Measurements from ENCODE around the gene HOXD8. TPM values are rescaled to one million over a fixed set of nuclear protein-coding genes. Genes with fewer than 3 reads are reported as not detected.

The HOXD8 gene
- total RNA-seq, 1 experiment from 2014 or later, result not detected

DNA sequence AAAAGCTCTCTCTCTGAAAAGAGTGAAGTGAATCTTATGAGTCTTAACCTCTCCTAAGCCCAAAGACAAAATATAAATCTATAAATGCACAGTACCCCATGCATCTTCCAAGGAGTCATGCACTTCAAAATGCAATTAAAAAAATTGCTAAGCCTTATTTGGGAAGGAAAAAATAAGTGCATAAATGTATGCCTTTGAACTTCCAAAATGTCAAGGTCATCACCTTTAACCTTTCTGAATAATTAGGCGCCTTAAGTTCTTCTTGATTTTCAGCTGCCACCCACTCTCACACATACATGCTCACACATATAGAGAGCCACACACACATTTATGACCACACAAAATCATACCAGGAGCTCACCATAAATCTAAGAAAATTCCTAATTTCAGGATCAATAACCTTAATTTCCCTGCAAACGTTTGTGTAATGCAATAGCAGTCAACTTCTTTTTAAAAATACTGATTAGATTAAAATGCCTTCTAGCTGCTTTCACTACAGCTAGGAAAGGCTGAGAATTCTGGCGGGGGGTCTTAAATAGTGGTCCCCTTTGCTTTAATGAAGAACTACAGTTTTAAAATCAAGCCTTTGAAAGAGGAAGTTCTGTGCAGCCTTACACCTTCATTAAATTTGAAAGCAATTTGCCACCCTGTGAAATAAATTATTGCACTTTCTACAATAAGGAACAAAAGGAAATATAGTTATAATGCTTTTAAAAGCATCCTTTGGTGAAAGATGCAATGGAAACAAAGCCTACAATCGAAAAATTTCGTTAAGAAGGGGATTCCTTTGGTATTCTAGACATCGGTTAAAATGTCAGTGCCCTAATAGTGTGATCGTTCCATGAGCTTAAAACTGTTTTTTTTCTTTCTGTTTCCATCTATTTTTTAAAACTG lies 18.8 kb upstream of the HOXD8 start:
- TF ChIP-seq SIN3A (IDR thresholded peaks at IDR 0.05; ENCODE audit: borderline replicate concordance, insufficient read depth, low read depth, low read length), result no peak
- TF ChIP-seq, protein P1, sequence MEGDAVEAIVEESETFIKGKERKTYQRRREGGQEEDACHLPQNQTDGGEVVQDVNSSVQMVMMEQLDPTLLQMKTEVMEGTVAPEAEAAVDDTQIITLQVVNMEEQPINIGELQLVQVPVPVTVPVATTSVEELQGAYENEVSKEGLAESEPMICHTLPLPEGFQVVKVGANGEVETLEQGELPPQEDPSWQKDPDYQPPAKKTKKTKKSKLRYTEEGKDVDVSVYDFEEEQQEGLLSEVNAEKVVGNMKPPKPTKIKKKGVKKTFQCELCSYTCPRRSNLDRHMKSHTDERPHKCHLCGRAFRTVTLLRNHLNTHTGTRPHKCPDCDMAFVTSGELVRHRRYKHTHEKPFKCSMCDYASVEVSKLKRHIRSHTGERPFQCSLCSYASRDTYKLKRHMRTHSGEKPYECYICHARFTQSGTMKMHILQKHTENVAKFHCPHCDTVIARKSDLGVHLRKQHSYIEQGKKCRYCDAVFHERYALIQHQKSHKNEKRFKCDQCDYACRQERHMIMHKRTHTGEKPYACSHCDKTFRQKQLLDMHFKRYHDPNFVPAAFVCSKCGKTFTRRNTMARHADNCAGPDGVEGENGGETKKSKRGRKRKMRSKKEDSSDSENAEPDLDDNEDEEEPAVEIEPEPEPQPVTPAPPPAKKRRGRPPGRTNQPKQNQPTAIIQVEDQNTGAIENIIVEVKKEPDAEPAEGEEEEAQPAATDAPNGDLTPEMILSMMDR (IDR thresholded peaks at IDR 0.05), result 0 out of 2 replicates have a peak, but pooled peaks have one; percentile 35
- in situ Hi-C loops (cut with HindIII; ENCODE audit: low pct_unique_long_range_greater_than_20kb, low sequenced_read_pairs) (no loop called here), intact Hi-C loops (cut with micrococcal nuclease; ENCODE audit: unreplicated experiment) (no loop called here)
- no TSS peak for BruUV-seq (replicated peaks)
- ChIA-PET CTCF (no interaction called here), POLR2A (no interaction called here)
- 0 out of 2 replicates have a peak, but pooled peaks cover 3% of the 10 kb centered on the region for H3K4me1 ChIP-seq (ENCODE audit: control insufficient read depth, insufficient read depth, low read length)
- H3K27ac ChIP-seq (ENCODE audit: low read length), result no peak overlapping the region
- ATAC-seq (no peak), DNase-seq (ENCODE audit: low read depth, low spot score) (no peak)
- no peaks in the 10 kb centered on the region for H3K36me3 ChIP-seq (ENCODE audit: control insufficient read depth, insufficient read depth, low read length)
- H3K4me3 ChIP-seq (ENCODE audit: low read depth in 2 of 2, low read length in 2 of 2), result no peak overlapping the region
- peaks cover 5% of the 10 kb centered on the region; the same call in 1 of the 2 replicates for H3K27me3 ChIP-seq (ENCODE audit: control insufficient read depth, insufficient read depth, low read length)
- H3K9me3 ChIP-seq (ENCODE audit: control insufficient read depth, insufficient read depth, low read depth, low read length), result no peaks in the 10 kb centered on the region

DNA sequence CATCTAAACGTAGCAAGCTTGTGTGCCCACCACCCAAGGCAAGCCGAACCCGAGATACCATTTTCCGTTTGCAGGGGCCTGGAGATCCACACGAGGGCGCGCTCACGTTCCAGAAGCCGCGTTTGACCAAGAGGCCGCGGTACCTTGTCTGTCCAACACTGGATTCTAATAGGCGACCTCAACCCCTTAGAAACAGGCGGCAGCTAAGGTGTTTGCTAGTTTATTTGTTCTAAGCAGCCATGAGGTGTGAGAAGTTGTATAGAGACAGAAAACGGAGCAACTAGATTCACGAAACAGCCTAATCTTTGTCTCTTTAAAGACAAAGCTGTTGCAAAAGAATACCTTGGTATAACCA lies 18.2 kb upstream of the HOXD8 start:
- ATAC-seq, result peak; percentile 76
- no TSS peak for BruUV-seq (replicated peaks)
- TF ChIP-seq SIN3A (IDR thresholded peaks at IDR 0.05; ENCODE audit: borderline replicate concordance, insufficient read depth, low read depth, low read length) (no peak), TCF7L2 (IDR thresholded peaks at IDR 0.05; ENCODE audit: low read depth, low read length) (no peak)
- TF ChIP-seq, protein P1 (IDR thresholded peaks at IDR 0.05), result peak; percentile 96
- TF ChIP-seq, protein P2, sequence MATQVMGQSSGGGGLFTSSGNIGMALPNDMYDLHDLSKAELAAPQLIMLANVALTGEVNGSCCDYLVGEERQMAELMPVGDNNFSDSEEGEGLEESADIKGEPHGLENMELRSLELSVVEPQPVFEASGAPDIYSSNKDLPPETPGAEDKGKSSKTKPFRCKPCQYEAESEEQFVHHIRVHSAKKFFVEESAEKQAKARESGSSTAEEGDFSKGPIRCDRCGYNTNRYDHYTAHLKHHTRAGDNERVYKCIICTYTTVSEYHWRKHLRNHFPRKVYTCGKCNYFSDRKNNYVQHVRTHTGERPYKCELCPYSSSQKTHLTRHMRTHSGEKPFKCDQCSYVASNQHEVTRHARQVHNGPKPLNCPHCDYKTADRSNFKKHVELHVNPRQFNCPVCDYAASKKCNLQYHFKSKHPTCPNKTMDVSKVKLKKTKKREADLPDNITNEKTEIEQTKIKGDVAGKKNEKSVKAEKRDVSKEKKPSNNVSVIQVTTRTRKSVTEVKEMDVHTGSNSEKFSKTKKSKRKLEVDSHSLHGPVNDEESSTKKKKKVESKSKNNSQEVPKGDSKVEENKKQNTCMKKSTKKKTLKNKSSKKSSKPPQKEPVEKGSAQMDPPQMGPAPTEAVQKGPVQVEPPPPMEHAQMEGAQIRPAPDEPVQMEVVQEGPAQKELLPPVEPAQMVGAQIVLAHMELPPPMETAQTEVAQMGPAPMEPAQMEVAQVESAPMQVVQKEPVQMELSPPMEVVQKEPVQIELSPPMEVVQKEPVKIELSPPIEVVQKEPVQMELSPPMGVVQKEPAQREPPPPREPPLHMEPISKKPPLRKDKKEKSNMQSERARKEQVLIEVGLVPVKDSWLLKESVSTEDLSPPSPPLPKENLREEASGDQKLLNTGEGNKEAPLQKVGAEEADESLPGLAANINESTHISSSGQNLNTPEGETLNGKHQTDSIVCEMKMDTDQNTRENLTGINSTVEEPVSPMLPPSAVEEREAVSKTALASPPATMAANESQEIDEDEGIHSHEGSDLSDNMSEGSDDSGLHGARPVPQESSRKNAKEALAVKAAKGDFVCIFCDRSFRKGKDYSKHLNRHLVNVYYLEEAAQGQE (IDR thresholded peaks at IDR 0.05; ENCODE audit: insufficient read depth in 1 of 2, low read depth in 2 of 2, low read length in 1 of 2), result no peak
- H3K36me3 ChIP-seq (ENCODE audit: control insufficient read depth, insufficient read depth, low read length), result no peaks in the 10 kb centered on the region
- POLR2A ChIA-PET, result no interaction called here
- H3K27me3 ChIP-seq (ENCODE audit: control insufficient read depth, insufficient read depth, low read length), result peaks cover 5% of the 10 kb centered on the region; the same call in 1 of the 2 replicates
- no peak overlapping the region for H3K4me3 ChIP-seq (ENCODE audit: low read depth in 2 of 2, low read length in 2 of 2)
- no peak overlapping the region for H3K27ac ChIP-seq (ENCODE audit: low read length)
- DNase-seq (ENCODE audit: low read depth, low spot score), result no peak
- intact Hi-C loops (cut with micrococcal nuclease; ENCODE audit: unreplicated experiment), result no loop called here
- CTCF ChIA-PET, result interaction anchor here (0.6 to 0.7 kb wide), 2 partner anchors 10 to 1036 kb away, joined by 3 to 4 read pairs; no protein-coding TSS in a partner anchor
- H3K4me1 ChIP-seq (ENCODE audit: control insufficient read depth, insufficient read depth, low read length), result 0 out of 2 replicates have a peak, but pooled peaks cover 3% of the 10 kb centered on the region
- H3K9me3 ChIP-seq (ENCODE audit: control insufficient read depth, insufficient read depth, low read depth, low read length), result no peaks in the 10 kb centered on the region
- in situ Hi-C loops (cut with HindIII; ENCODE audit: low pct_unique_long_range_greater_than_20kb, low sequenced_read_pairs), result no loop called here
